NCI-H446 treated with DMSO at 0.1 percent for 48 hours (cell line): ENCODE measurements around the gene POTEJ.
"Not testable (repeated sequence)": the region's sequence is repeated elsewhere in the genome, so short reads cannot be mapped to it uniquely, and the experiment has no call there.

Experiments used
- DNase-seq: peaks from one replicate; lab custom pipeline; 2025; lab: John Stamatoyannopoulos, UW

Gene POTEJ

GRCh38 chr2:130611140-130611539, at the start of gene POTEJ:
TSS of gene POTEJ (plus strand) at chr2:130611440. CDS start at chr2:130611533, 93 bp downstream.
- DNase-seq: not testable (repeated sequence)

- not testable (repeated sequence) for DNase-seq
Measured at GRCh38 chr2:130566165-130566564, 45.1 kb upstream of the POTEJ start.

DNA sequence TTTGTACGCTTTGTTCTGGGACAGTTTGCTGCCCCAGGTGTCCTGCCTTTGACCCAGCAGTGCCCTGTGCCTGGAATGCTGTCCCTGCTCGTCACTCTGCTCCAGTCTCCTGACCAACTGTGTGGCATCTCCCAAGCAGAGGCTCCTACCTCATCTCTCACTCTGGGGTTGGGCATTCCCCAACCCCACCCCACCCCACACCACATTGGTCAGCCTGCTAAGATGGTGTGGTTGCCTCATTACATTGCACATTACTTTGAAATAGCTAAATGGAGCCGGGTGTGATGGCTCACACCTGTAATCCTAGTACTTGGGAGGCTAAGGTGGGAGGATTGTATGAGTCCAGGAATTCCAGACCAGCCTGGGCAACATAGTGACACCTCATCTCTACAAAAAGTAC, 39.3 kb upstream of the POTEJ start:
- DNase-seq: not testable (repeated sequence)

DNA sequence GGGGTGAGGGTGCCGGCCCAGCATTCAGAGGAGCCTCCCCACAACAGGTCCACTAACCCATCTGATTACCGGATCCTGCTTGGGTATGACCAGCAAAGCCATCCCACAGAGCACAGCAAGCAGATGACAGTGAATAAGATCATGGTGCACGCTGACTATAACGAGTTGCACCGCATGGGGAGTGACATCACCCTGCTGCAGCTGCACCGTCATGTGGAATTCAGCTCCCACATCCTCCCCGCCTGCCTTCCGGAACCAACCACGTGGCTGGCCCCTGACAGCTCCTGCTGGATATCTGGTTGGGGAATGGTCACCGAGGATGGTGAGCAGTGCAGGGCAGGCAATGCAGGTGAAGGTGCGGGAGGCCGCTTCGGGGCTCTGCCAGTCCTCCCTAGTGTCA, 37.0 kb upstream of the POTEJ start:
- DNase-seq: not testable (repeated sequence)

- not testable (repeated sequence) for DNase-seq
Measured at GRCh38 chr2:130576209-130576784, 34.9 kb upstream of the POTEJ start.

DNA sequence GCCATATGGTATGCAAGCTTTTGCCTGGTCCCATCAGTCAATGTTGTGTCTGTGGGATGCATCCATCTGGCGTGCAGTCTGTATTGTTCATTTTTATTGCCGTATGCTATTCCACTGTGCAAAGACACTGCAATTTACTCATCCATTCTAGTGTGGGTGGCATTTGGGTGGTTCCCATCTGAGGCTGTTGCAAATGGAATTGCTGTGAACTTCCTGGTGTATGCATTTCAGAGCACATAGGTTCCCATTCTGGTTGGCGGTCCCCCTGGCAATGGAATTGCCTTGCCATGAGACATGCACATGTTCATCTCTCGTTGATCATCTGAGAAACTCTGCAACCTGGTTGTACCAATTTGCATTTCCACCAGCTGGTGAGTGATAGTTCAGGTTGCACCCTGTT, 33.7 kb upstream of the POTEJ start:
- not testable (repeated sequence) for DNase-seq

DNA sequence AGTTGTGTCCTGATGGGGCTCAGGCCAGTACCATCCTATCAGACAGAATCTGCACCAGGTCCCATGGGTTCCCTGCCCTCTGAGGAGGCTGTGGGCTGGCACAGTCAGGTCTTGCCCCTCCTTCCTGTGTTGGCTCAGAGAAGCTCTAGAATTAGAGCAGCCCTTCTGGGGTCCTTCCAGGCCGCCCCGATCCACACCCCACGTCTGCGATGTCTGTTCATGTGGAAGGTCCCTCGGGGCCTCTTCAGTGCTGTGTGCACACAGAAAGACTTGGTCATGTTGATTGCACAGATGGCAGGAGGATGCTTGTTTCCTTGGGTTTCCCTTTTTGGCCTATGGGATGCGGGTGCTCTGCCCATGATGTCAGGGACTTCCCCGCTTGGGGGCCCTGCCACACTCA, 32.1 kb upstream of the POTEJ start:
- not testable (repeated sequence) for DNase-seq

GRCh38 chr2:130581491-130581890, 29.7 kb upstream of the POTEJ start:
- DNase-seq: not testable (repeated sequence)

DNA sequence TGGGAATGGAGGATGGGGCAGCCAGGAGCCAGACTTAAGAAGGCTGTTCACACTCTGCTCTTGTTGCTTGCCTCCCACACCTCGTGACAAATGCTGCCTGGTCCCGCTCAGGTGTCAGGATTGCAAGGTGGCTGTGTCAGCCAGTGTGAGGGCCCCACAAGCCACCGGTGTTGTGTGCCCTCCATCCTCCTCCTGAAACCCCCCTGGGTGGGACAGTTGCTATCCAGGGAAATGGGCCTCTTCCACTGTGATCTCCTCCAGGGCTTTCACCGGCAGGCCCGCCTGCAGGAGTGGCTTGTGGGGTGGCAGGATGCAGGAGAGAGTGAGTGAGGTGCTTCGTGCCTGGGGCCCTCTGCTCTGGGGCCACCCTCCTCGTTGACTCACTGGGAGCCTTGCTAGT, 28.3 kb upstream of the POTEJ start:
- not testable (repeated sequence) for DNase-seq

DNA sequence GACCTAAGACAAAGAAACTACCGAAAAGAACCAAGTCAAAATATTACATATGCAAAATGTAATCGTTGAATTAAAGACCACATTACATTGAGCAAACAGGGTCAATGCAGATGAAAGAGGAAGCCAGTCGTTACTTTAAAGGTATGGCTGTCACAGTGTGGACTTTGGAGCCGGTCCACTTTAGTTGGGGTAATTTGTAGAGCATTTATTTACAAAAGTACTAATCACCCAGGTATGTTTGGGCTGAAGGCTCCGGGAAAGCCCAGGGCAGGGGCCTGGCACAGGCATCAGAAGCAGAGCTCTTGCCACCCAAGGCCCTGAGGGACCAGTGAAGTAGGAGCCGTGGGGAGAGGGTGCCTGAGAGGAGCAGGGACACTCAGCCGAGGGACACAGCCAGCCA, 27.7 kb upstream of the POTEJ start:
- DNase-seq: not testable (repeated sequence)

DNA sequence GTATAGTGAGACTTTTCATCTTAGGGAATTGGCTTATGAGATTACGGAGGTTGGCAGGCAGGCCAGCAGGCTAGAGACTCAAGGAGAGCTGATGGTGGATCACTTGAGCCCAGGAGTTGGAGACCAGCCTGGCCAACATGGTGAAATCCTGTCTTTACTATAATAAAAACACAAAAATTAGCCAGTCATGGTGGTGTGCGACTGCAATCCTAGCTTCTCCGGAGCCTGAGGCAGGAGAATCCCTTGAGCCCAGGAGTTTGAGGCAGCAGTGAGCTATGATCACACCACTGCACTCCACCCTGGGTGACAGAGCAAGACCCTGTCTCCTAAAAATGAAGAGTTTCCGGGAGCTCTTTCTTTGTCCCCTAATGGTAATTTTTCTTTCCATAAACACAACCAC, 26.5 kb upstream of the POTEJ start:
- DNase-seq: not testable (repeated sequence)

DNA sequence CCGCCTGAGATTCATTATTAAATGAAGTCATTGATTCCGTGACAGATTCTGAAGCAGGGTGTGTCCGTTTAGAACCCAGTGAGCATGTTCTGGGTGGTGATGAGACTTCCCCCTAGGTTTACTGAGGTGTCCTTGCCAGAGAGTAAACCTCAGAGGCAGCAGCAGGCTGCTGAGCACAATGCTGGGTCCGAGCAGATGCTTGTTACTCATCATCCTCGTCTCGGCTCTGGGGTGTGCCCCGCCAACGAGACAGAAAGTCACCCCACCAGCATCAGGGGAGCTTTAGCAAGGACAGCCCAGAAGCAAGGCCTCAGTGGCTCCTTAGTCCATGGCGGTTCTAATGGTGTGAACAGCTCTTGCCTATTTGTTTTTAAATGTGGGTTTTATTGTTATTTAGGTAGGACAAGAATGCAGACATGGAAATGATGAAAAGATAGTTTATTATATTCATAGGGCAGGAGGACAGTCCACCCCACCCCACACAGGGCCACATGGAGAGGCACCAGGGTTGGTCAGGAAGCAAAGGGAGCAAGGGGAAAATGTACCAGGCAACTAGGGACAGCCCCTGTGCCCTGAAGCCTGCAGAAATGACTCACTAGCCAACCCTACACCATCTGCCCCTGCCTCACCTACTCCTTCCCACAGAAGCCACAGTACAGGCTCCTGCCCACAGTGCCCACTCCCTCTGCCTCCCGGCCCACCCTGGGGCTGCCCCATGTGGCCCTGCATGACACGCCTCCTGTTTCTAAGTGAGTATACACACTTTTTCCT, 22.4 kb upstream of the POTEJ start:
- not testable (repeated sequence) for DNase-seq

GRCh38 chr2:130590170-130590841, 20.9 kb upstream of the POTEJ start:
- DNase-seq: not testable (repeated sequence)

- not testable (repeated sequence) for DNase-seq
Measured at GRCh38 chr2:130590842-130591359, 20.3 kb upstream of the POTEJ start.

- DNase-seq: not testable (repeated sequence)
Measured at GRCh38 chr2:130592791-130593414, 18.3 kb upstream of the POTEJ start.

- DNase-seq: not testable (repeated sequence)
Measured at GRCh38 chr2:130594011-130594410, 17.2 kb upstream of the POTEJ start.

DNA sequence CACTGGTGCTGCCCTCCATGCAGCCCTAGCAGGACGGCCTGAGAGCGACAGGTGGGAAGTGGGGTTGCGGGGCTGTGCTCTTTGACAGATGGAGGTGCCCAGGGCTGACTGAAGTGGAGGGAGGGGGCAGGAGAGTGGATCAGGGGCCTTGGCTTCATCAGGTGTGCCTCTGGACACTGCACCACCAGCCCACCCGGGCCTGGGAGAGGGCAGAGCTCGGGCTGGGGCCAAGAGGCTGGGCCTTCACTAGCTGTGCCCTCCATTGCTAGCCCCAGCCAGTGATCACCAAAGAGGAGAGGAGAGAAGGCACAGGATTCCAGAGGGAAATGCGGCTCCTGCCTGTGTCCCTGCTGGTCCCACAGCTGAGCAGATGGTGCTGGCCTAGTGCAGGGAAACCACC, 14.5 kb upstream of the POTEJ start:
- not testable (repeated sequence) for DNase-seq

DNA sequence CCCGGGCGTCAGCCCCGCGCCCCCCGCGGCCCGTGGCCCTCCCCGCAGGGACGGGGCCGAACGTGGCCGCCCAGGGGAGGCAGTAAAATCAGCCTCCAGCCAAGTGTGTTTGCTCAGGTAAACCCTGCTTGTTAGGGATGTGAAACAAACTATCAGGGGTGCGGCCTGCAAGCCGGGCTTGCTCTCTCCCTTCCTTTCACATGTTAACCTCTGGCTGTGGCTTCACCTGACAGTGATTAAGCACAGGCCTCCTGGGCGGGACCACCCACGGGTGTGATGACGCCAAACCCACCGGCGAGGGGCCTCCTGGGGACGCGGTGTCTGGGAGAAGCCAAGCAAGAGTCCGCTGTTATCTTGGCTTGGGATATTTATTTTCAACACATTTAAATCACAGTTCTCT, 13.2 kb upstream of the POTEJ start:
- not testable (repeated sequence) for DNase-seq

GRCh38 chr2:130598463-130598862, 12.8 kb upstream of the POTEJ start:
- DNase-seq: not testable (repeated sequence)

DNA sequence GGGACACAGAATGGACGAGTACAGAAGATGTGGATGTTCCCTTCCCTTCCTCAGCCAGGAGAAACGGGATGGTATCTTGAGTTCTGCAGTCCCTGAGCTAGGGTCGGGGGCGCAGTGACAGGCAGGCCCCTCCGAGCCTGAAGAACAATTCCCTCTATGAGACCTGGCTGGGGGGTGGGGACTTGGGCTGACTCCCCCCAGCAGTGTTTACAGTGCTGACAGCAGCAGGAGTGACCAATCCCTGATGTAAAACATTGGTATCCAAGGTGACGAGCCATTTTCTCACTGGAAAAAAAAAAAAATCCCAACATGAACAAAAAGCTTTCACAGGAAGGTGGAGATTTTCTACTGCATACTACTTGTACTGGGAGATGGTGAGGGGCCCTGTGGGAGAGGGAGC, 11.8 kb upstream of the POTEJ start, which contains the start of gene CFC1:
Gene CFC1, minus strand, starts transcription at position 183 of the 400 bp plus-strand sequence. CDS start 288 bp downstream, outside the sequence.
- DNase-seq: not testable (repeated sequence)

GRCh38 chr2:130599926-130600325, 11.3 kb upstream of the POTEJ start:
- not testable (repeated sequence) for DNase-seq
